ENCODE data around the gene RABAC1. TPM values are rescaled to one million over a fixed set of nuclear protein-coding genes. Genes with fewer than 3 reads are reported as not detected.

Gene RABAC1
- total and polyA plus RNA-seq, 9 of the 15 experiments (the other 6 are each of a cell fraction or from before 2014, with no cell fraction given), result 2.4 to 28.1 (median 9.3) TPM

DNA sequence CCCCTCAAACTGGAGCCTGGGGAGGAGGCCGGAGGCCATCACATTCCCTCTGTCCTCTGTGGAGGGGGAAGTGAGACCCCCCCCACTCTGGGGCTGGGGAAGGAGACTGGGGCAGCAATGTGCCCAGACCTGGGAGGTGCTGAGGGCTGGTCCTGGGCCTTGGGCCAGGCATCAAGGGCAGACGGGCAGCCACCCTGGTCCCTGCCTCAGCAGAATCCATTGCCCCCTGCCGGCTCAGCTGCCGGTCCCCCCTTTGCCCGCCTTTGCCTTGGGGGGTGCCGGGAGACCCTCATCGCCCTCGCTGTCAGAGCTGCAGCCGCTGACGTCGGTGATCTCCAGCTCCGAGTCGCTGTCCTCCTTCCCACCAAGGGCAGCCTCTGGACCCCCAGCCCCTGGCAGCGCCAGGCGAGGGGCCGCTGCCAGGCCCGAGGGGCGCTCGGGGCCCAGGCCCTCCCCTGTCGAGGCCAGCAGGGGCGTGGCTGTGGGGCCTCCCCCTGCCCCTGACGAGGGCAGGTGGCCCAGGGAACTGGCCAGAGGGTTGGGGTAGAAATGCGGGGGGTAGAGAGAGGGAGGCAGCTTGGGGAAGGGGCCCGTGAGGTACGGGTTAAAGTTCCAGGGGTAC, 51.0 kb downstream of the RABAC1 start:
- WGBS (ENCODE audit: insufficient coverage, low coverage, missing lambda C conversion rate), result 75% methylated on average over 4 of the region's 25 CpGs
- CTCF ChIA-PET (ENCODE audit: low intra/inter-chr PET ratio), result no interaction called here
- peak; percentile 36 for TF ChIP-seq RBFOX2 (IDR thresholded peaks at IDR 0.05; ENCODE audit: low read depth, low read length)
- peak; percentile 64 for TF ChIP-seq POLR2G (IDR thresholded peaks at IDR 0.05; ENCODE audit: low read depth, low read length)
- TF ChIP-seq KAT2B (IDR thresholded peaks at IDR 0.05; ENCODE audit: low read depth, low read length), result no peak
- no peak for TF ChIP-seq SETDB1 (IDR thresholded peaks at IDR 0.05; ENCODE audit: low read length)
- 0 out of 2 replicates have a peak, but pooled peaks have one; percentile 33 for TF ChIP-seq HNRNPL (IDR thresholded peaks at IDR 0.05; ENCODE audit: low read depth, low read length)
- no peak for TF ChIP-seq EZH2 (IDR thresholded peaks at IDR 0.05; ENCODE audit: borderline replicate concordance, low read depth, low read length)
- ATAC-seq, result no peak
- Histone ChIP-seq H3K79me2 (ENCODE audit: control insufficient read depth, insufficient read depth, low read length) (no peaks in the 10 kb centered on the region), H3K9me3 (replicated peaks; ENCODE audit: control insufficient read depth, insufficient read depth, low read depth, low read length) (no peaks in the 10 kb centered on the region), H3K9me1 (ENCODE audit: control insufficient read depth, insufficient read depth, low read length) (peaks cover 4% of the 10 kb centered on the region), H4K20me1 (replicated peaks; ENCODE audit: control insufficient read depth, insufficient read depth, low read length) (peaks cover 22% of the 10 kb centered on the region; the same call in 1 of the 2 replicates), H3K27me3 (ENCODE audit: control insufficient read depth in 2 of 2, insufficient read depth in 2 of 2, low read length in 2 of 2) (peaks cover 12 to 24% of the 10 kb centered on the region in 2 experiments), H3K9ac (ENCODE audit: insufficient read depth in 1 of 2, low read depth in 2 of 2, low read length in 2 of 2) (no peak overlapping the region; a peak in 1 of 4 replicates), H2AFZ (ENCODE audit: low read depth, low read length) (no peak overlapping the region), H3K4me3 (no peak overlapping the region), H3K4me2 (ENCODE audit: insufficient read depth, low read length) (no peak overlapping the region), H3K4me1 (replicated peaks in 1 of 2; ENCODE audit: control insufficient read depth in 2 of 2, insufficient read depth in 2 of 2, low read length in 2 of 2) (peaks cover 0 to 27% of the 10 kb centered on the region in 2 experiments; a peak in 2 of 5 replicates), H3K27ac (ENCODE audit: extremely low read depth, low read depth, low read length) (no peak overlapping the region), H3K36me3 (ENCODE audit: control insufficient read depth, insufficient read depth, low read length) (peaks cover 39% of the 10 kb centered on the region; the same call in 2 of the 3 replicates)
- intact Hi-C loops (cut with micrococcal nuclease), result no loop called here
- FAIRE-seq, result no peak
- BruUV-seq (replicated peaks), result no TSS peak
- no peak for DNase-seq (ENCODE audit: extremely low read depth in 1 of 4, low spot score in 3 of 4)
- in situ Hi-C loops (cut with MboI), result no loop called here
- POLR2A ChIA-PET, result interaction anchor here (0.6 kb wide), 1 partner anchor 17 kb away, joined by 4 read pairs; no protein-coding TSS in a partner anchor
